ENCODE data around the gene PRAMEF12. TPM values are rescaled to one million over a fixed set of nuclear protein-coding genes. Genes with fewer than 3 reads are reported as not detected.
"Not testable (repeated sequence)": the region's sequence is repeated elsewhere in the genome, so short reads cannot be mapped to it uniquely, and the experiment has no call there.

Gene PRAMEF12
- total RNA-seq (not detected), polyA plus RNA-seq (not detected)
- long read RNA-seq, donor 1 = 0 reads
- long read RNA-seq, donor 2 = 0 reads

DNA sequence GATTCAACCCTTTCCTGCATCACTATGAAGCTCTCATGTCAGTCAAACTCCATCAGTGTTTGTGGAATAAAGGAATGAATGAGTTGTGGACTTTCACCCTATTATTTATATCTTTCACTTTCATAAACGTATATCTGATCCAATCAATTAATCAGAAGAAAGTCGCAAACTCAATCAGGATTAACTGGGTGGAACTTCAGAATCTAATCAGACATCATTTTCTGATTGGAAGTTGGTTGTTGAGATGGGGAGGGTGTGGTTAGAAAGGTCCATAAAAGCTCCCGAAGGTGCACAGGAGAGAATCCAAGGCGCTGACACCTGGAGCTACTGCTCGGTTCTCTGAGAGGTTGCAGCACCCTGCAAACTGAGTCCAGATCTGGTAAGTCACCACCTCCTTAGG lies at the start of gene PRAMEF12:
Gene PRAMEF12 (plus strand): TSS at position 301 of the 400 bp plus-strand sequence. CDS start 1,130 bp downstream, outside the sequence.
- no peak for TF ChIP-seq CTCF (IDR thresholded peaks at IDR 0.05)
- ATAC-seq (no peak), DNase-seq (no peak)
- no peaks in the 10 kb centered on the region for H3K9me3 ChIP-seq
- H3K4me3 ChIP-seq = no peak within 1 kb of the TSS
- no peaks in the 10 kb centered on the region for H3K36me3 ChIP-seq (ENCODE audit: insufficient read depth in 1 of 2, low read depth in 1 of 2)
- H3K27me3 ChIP-seq (ENCODE audit: insufficient read depth in 3 of 3, low read length in 2 of 3) = no peaks in the 10 kb centered on the region
- H3K27ac ChIP-seq = no peak within 1 kb of the TSS
- no peaks in the 10 kb centered on the region for H3K4me1 ChIP-seq
- intact Hi-C loops (cut with DNase I) = no loop called here
- WGBS, 3 donors = 87 to 91% (median 88%) methylated on average over 5 of the region's 5 CpGs

DNA sequence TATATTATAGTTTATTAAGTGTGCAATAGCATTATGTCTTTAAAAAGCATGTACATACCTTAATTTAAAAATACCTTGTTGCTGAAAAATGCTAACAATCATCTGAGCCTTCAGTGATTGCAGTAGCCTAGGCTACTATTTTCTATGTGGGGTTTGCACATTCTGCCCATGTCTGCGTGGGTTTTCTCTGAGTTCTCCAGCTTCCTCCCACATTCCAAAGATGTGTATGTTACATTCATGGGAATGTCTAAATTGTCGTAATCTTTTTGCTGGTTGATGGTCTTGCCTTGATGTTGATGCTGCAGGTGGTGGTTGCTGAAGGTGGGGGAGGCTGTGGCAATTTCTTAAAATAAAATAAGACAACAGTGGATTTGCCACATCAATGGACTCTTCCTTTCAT lies 45.1 kb upstream of the PRAMEF12 start:
- Histone ChIP-seq H3K27ac (no peak overlapping the region), H3K27me3 (ENCODE audit: insufficient read depth in 3 of 3, low read length in 2 of 3) (no peaks in the 10 kb centered on the region), H3K4me3 (no peak overlapping the region), H3K4me1 (no peaks in the 10 kb centered on the region), H3K9me3 (peaks cover 9% of the 10 kb centered on the region), H3K36me3 (ENCODE audit: insufficient read depth in 1 of 2, low read depth in 1 of 2) (no peaks in the 10 kb centered on the region)
- ATAC-seq = no peak
- DNase-seq = no peak
- TF ChIP-seq CTCF (IDR thresholded peaks at IDR 0.05) = no peak
- intact Hi-C loops (cut with DNase I) = no loop called here
- 80 to 88% (median 81%) methylated on average over 2 of the region's 2 CpGs for WGBS, 3 donors

- Histone ChIP-seq H3K27ac (no peak overlapping the region), H3K9me3 (peaks cover 9% of the 10 kb centered on the region), H3K27me3 (ENCODE audit: insufficient read depth in 3 of 3, low read length in 2 of 3) (no peaks in the 10 kb centered on the region), H3K4me1 (no peaks in the 10 kb centered on the region), H3K4me3 (no peak overlapping the region), H3K36me3 (ENCODE audit: insufficient read depth in 1 of 2, low read depth in 1 of 2) (no peaks in the 10 kb centered on the region)
- intact Hi-C loops (cut with DNase I) = no loop called here
- ATAC-seq (no peak), DNase-seq (no peak)
- no peak for TF ChIP-seq CTCF (IDR thresholded peaks at IDR 0.05)
- WGBS, 3 donors = 79 to 85% (median 83%) methylated on average over 1 of the region's 1 CpG
These were observed 43.4 kb upstream of the PRAMEF12 start for GRCh38 chr1:12730156-12730555.

GRCh38 chr1:12731084-12731483 lies 42.5 kb upstream of the PRAMEF12 start:
- H3K9me3 ChIP-seq; DNase-seq; ATAC-seq; H3K4me1 ChIP-seq; H3K4me3 ChIP-seq; H3K27me3 ChIP-seq (ENCODE audit: insufficient read depth in 3 of 3, low read length in 2 of 3); intact Hi-C loops (cut with DNase I); H3K27ac ChIP-seq; H3K36me3 ChIP-seq (ENCODE audit: insufficient read depth in 1 of 2, low read depth in 1 of 2): not testable (repeated sequence)
- 66 to 71% (median 68%) methylated on average over 2 of the region's 2 CpGs for WGBS, 3 donors

DNA sequence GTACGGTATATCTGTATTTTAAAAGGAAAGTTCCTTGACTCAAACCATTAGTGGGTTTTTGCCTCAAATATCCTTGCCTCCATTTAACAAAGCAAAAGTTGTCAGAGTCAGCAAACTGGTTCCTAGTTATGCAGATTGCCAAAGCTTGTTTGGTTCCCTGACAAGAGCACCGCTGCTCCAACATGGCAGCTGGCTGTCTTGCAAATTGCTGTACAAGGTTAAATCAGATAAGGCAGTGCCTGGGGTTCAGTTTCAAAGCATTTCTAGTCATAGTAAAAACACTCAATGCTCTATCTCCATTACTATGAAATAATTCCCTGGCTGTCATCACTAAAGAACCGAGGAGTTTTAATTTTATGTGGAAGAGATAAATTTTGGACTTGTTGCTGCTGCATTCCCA lies 38.9 kb upstream of the PRAMEF12 start:
- 62 to 64% (median 63%) methylated on average over 3 of the region's 3 CpGs for WGBS, 3 donors
- Histone ChIP-seq H3K4me3 (no peak overlapping the region), H3K27ac (no peak overlapping the region), H3K27me3 (ENCODE audit: insufficient read depth in 3 of 3, low read length in 2 of 3) (peaks cover 0 to 12% (median 0%) of the 10 kb centered on the region in 3 donors), H3K36me3 (ENCODE audit: insufficient read depth in 1 of 2, low read depth in 1 of 2) (no peaks in the 10 kb centered on the region), H3K9me3 (peaks cover 9% of the 10 kb centered on the region), H3K4me1 (no peaks in the 10 kb centered on the region)
- DNase-seq = no peak
- no peak for ATAC-seq
- intact Hi-C loops (cut with DNase I) = no loop called here
- TF ChIP-seq CTCF (IDR thresholded peaks at IDR 0.05) = no peak

Measured in psoas muscle (tissue), 8 donors.